HepG2 (cell line): ENCODE results near the gene MARK2. TPM values are rescaled to one million over a fixed set of nuclear protein-coding genes. Genes with fewer than 3 reads are reported as not detected.
A peak's percentile ranks its signal among the peaks of the same experiment; 100 is the strongest.

Source experiments
- GATAD2A ChIP-seq: IDR thresholded peaks from 2 replicates; pipeline ENCODE4 v1.6.1; 2016
- GMEB1 ChIP-seq: sonication (generic); formaldehyde crosslinking; IDR thresholded peaks from 2 replicates; pipeline ENCODE4 v1.5.1; 2020; ENCODE audit warnings: missing genetic modification reagents, mild to moderate bottlenecking, borderline replicate concordance
- KAT7 ChIP-seq: IDR thresholded peaks from 2 replicates; pipeline ENCODE4 v1.6.1; 2018; ENCODE audit warnings: borderline replicate concordance, missing compliant biosample characterization
- KDM4B ChIP-seq: sonication (generic); formaldehyde crosslinking; IDR thresholded peaks from 2 replicates; pipeline ENCODE4 v1.4.0; 2020; ENCODE audit warnings: missing genetic modification reagents
- MED1 ChIP-seq: sonication (generic); formaldehyde crosslinking; IDR thresholded peaks from 2 replicates; pipeline ENCODE4 v1.4.0; 2020; ENCODE audit warnings: missing genetic modification reagents
- NFE2L1 ChIP-seq: sonication (generic); formaldehyde crosslinking; IDR thresholded peaks from 2 replicates; pipeline ENCODE4 v1.4.0; 2020; ENCODE audit warnings: missing genetic modification reagents, mild to moderate bottlenecking, borderline replicate concordance
- PAXIP1 ChIP-seq: sonication (generic); formaldehyde crosslinking; conservative IDR thresholded peaks from 2 replicates; pipeline ENCODE4 v1.4.0; 2020; ENCODE audit warnings: mild to moderate bottlenecking, missing genetic modification reagents, moderate library complexity
- RBAK ChIP-seq: sonication (generic); formaldehyde crosslinking; IDR thresholded peaks from 2 replicates; pipeline ENCODE4 v1.5.1; 2020; ENCODE audit warnings: mild to moderate bottlenecking, missing genetic modification reagents
- SCMH1 ChIP-seq: sonication (generic); formaldehyde crosslinking; IDR thresholded peaks from 2 replicates; pipeline ENCODE4 v1.9.0; 2021; ENCODE audit warnings: missing genetic modification reagents, mild to moderate bottlenecking, borderline replicate concordance
- TARDBP ChIP-seq: sonication (generic); formaldehyde crosslinking; IDR thresholded peaks from 2 replicates; pipeline ENCODE4 v1.8.0; 2022; ENCODE audit warnings: mild to moderate bottlenecking, missing genetic modification reagents
- ZBTB14 ChIP-seq: sonication (generic); formaldehyde crosslinking; IDR thresholded peaks from 2 replicates; pipeline ENCODE4 v1.4.0; 2020; ENCODE audit warnings: missing genetic modification reagents
- ZFP1 ChIP-seq: IDR thresholded peaks from 2 replicates; pipeline ENCODE4 v1.6.1; 2016
- ZGPAT ChIP-seq: IDR thresholded peaks from 2 replicates; pipeline ENCODE4 v1.6.1; 2016; ENCODE audit warnings: mild to moderate bottlenecking
- ZNF20 ChIP-seq: sonication (generic); formaldehyde crosslinking; IDR thresholded peaks from 2 replicates; pipeline ENCODE4 v1.4.0; 2020; ENCODE audit warnings: mild to moderate bottlenecking, moderate library complexity, missing genetic modification reagents
- ZNF230 ChIP-seq: sonication (generic); formaldehyde crosslinking; IDR thresholded peaks from 2 replicates; pipeline ENCODE4 v1.4.0; 2020; ENCODE audit warnings: mild to moderate bottlenecking, missing genetic modification reagents
- ZNF274 ChIP-seq: sonication (generic); formaldehyde crosslinking; IDR thresholded peaks from 2 replicates; pipeline ENCODE4 v1.5.1; 2020; ENCODE audit warnings: mild to moderate bottlenecking, missing genetic modification reagents
- ZNF468 ChIP-seq: sonication (generic); formaldehyde crosslinking; IDR thresholded peaks from 2 replicates; pipeline ENCODE4 v1.8.0; 2022; ENCODE audit warnings: mild to moderate bottlenecking, moderate library complexity, missing genetic modification reagents
- ZNF746 ChIP-seq: sonication (generic); formaldehyde crosslinking; IDR thresholded peaks from 2 replicates; pipeline ENCODE4 v1.8.0; 2022; ENCODE audit warnings: mild to moderate bottlenecking, missing genetic modification reagents
- ZNF770 ChIP-seq: sonication (generic); formaldehyde crosslinking; IDR thresholded peaks from 2 replicates; pipeline ENCODE4 v1.5.0; 2020; ENCODE audit warnings: mild to moderate bottlenecking, missing genetic modification reagents
- polyA plus RNA-seq, 8 experiments: library from polyadenylated mRNA; depleted of rRNA in 3 of 8; stranded (reverse) in 7 of 8; unstranded in 1 of 8; fragments of >200 nt; fragmentation: Illumina TruSeq in 4 of 8; extraction: Trizol in 4 of 8; gene quantifications; 2 replicates each; pipeline versions ENCODE4 v1.2.1 to v1.2.3, GENCODE V29; 2011 to 2016; ENCODE audit warnings: low read depth in 4 of 8, missing spikeins in 1 of 8, mixed read lengths in 1 of 8; ENCODE audit not compliant: insufficient read depth in 1 of 8
- total RNA-seq, 5 experiments: library from RNA; depleted of rRNA; stranded (reverse); fragments of >200 nt; fragmentation: Illumina TruSeq; extraction: Trizol; gene quantifications; 2 replicates each; pipeline ENCODE4 v1.2.3, GENCODE V29; 2016; ENCODE audit warnings: low read depth in 1 of 5

The MARK2 gene
- total and polyA plus RNA-seq, 2 of the 13 experiments (the other 11 are each of a cell fraction or from before 2014, with no cell fraction given), result 13.5 to 13.9 TPM

GRCh38 chr11:63858628-63859550 is 20.0 kb downstream of the MARK2 start (continued):
- TF ChIP-seq ZNF274 (CRISPR knock-in tag) (no peak), GATAD2A (CRISPR knock-in tag) (peak; percentile 83), TARDBP (CRISPR knock-in tag) (no peak), ZFP1 (CRISPR knock-in tag) (no peak), SCMH1 (no peak), PAXIP1 (peak; percentile 64; the same call in 1 of the 2 replicates), ZBTB14 (CRISPR knock-in tag) (no peak), GMEB1 (CRISPR knock-in tag) (no peak), ZNF770 (CRISPR knock-in tag) (no peak), ZNF746 (CRISPR knock-in tag) (no peak), KDM4B (CRISPR knock-in tag) (no peak), KAT7 (CRISPR knock-in tag) (no peak), MED1 (CRISPR knock-in tag) (no peak), ZGPAT (CRISPR knock-in tag) (no peak), ZNF20 (CRISPR knock-in tag) (no peak), NFE2L1 (no peak), RBAK (CRISPR knock-in tag) (no peak), ZNF468 (no peak), ZNF230 (CRISPR knock-in tag) (no peak)
